IPS-NIHi11 (cell line): ENCODE data around the gene SH2D1B.
"Not testable (repeated sequence)": the region's sequence is repeated elsewhere in the genome, so short reads cannot be mapped to it uniquely, and the experiment has no call there.

ENCODE experiments used
- DNase-seq: peaks from one replicate; pipeline ENCODE4 v3.0.0; 2012; ENCODE audit warnings: mixed read lengths, low spot score

SH2D1B gene, protein sequence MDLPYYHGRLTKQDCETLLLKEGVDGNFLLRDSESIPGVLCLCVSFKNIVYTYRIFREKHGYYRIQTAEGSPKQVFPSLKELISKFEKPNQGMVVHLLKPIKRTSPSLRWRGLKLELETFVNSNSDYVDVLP

DNA sequence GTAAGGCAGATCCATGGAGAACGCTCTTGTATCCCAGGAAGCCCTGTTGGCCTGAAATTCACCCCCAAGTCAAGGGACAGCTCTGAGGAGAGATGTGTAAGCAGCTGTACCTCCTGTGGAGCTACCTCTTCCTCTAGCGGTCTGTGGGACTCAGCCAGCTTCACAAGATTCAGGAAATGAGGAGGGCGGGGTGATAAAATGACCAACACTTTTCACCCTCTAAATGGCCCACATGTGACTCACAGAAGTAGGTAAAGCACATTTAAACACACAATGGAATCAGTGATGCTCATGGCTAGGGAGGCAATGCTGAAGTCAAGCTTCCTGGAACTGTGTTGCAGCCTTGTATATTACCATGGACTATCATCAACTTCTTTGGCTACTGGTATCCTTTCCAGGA, at the start of gene SH2D1B:
Gene SH2D1B (minus strand): TSS at position 135 of the 400 bp plus-strand sequence. CDS start 120 bp downstream, at position 15.
- DNase-seq, result no peak

DNA sequence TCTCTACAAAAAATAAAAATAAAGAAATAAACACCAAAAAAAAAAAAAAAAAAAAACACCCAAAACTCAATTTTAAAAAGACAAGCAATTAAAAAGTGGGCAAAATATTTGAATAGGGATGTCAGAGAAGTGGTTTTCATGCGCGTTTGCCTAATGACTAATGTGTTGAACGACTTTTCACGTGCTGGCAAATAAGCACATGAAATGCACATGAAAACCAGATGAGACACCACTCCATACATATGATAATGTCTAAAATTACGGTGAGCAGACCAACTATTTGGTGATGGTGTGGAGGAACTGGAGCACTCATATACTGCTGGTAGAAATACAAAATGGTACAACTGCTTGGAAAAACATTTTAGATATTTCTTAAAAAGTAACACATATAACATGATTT, 46.3 kb upstream of the SH2D1B start:
- no peak for DNase-seq

DNA sequence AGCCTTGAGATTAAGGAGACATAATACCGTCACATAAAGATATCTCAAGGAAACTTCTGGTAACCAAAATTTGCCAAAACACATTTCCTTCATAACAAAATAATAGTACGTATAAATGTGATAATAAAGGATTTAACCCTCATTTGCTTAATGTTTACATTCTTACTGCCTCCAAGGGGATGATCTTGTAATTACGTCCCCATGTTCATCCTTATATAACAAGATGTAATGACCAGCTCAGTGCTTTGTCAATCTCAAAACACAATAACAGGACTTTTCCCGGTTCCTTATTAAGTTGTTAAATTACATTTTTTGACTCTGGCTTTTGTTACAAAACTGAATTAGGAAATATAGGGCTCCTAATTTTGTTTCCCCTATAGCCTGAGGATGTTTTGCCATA, 44.4 kb upstream of the SH2D1B start:
- no peak for DNase-seq

DNA sequence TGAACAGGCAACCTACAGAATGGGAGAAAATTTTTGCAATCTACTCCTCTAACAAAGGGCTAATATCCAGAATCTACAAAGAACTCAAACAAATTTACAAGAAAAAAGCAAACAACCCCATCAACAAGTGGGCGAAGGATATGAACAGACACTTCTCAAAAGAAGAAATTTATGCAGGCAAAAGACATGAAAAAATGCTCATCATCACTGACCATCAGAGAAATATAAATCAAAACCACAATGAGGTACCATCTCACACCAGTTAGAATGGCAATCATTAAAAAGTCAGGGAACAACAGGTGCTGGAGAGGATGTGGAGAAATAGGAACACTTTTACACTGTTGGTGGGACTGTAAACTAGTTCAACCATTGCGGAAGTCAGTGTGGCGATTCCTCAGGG, 42.4 kb upstream of the SH2D1B start:
- not testable (repeated sequence) for DNase-seq

DNA sequence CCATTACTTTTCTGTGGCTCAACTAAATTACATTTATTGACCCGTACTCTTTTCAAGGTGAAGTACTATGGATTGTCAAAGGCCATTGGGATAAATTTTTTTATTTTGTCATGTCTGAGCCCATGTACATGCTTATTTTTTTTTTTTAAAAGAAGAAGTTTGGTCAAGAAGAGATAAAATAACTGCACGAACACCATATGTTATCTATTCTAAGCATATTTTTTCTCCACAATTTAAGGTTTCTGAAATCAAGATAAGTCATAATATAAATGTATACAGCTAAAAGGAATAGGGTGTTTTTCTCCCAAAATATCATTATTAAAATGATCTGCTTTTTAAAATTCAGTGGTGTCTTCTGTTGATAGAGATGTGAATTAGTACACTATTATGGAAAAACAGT, 35.0 kb upstream of the SH2D1B start:
- no peak for DNase-seq

DNA sequence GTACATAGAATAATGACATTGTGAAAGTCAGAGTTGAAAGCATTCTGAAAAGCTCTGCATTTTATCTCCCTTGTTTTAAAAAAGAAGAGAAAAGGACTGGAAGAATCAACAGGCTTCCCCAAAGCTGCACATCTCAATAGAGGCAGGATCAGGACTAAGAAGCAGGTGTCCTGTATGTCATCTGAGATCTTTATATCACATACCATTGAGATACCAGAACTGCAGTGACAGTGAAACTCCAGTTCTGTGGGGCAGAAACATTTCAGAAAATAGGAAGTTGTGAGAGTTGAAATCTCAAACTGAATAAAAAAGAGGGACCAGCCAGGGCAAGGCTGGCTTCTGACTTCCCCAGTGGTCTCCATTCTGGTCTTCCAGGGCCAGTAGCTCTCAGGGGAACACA, 33.0 kb upstream of the SH2D1B start:
- DNase-seq, result no peak

DNA sequence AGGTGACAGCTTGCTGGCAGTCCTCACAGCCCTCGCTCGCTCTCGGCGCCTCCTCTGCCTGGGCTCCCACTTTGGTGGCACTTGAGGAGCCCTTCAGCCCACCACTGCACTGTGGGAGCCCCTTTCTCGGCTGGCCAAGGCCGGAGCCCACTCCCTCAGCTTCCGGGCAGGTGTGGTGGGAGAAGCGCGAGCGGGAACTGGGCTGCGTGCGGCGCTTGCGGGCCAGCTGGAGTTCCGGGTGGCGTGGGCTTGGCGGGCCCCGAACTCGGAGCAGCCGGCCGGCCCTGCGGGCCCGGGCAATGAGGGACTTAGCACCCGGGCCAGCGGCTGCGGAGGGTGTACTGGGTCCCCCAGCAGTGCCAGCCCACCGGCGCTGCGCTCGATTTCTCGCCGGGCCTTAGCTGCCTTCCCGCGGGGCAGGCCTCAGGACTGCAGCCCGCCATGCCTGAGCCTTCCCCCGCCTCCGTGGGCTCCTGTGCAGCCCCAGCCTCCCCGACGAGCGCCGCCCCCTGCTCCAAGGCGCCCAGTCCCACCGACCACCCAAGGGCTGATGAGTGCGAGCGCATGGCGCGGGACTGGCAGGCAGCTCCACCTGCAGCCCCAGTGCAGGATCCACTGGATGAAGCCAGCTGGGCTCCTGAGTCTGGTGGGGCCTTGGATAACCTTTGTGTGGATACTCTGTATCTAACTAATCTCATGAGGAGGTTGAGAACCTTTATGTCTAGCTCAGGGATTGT, 21.2 kb upstream of the SH2D1B start:
- not testable (repeated sequence) for DNase-seq

DNA sequence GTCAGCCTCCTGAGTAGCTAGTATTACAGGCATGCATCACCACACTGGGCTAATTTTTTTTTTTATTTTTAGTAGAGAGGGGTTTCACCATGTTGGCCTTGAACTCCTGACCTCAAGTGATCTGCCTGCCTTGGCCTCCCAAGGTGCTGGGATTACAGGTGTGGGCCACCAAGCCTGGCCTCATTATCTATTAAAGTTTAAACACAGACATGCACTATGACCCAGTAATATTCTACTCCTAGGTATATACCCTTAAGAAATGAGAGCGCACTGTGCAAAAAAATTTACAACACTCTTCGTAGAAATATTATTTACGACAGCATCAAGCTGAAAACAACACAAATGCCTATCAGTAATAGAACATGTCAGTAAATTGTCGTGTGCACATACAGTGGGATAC, 18.6 kb upstream of the SH2D1B start:
- no peak for DNase-seq

DNA sequence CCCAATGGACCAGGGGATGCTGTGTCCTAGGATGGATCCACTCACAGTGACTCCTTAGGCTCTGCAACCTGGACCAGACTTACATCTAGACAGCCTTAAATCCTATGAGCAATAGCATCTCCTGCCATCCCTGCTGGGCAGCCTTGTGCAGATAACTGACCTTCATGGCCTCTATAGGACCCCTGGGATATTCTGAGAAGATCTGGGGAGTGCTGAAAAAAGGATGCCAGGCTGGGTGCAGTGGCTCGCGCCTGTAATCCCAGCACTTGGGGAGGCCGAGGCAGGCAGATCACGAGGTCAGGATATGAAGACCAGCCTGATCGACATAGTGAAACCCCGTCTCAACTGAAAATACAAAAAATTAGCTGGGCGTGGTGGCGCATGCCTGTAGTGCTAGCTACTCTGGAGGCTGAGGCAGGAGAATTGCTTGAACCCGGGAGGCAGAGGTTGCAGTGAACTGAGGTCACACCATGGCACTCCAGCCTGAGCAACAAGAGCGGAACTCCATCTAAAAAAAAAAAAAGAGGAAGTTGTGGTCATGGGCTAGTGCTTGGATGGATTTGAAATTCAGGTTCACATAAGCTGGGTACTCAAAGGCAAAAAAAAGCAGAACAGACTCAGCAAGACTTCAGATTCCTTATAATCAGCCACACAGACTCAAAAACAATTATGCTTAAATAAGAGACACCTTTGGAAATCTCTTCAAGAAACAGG, 10.9 kb upstream of the SH2D1B start:
- no peak for DNase-seq

DNA sequence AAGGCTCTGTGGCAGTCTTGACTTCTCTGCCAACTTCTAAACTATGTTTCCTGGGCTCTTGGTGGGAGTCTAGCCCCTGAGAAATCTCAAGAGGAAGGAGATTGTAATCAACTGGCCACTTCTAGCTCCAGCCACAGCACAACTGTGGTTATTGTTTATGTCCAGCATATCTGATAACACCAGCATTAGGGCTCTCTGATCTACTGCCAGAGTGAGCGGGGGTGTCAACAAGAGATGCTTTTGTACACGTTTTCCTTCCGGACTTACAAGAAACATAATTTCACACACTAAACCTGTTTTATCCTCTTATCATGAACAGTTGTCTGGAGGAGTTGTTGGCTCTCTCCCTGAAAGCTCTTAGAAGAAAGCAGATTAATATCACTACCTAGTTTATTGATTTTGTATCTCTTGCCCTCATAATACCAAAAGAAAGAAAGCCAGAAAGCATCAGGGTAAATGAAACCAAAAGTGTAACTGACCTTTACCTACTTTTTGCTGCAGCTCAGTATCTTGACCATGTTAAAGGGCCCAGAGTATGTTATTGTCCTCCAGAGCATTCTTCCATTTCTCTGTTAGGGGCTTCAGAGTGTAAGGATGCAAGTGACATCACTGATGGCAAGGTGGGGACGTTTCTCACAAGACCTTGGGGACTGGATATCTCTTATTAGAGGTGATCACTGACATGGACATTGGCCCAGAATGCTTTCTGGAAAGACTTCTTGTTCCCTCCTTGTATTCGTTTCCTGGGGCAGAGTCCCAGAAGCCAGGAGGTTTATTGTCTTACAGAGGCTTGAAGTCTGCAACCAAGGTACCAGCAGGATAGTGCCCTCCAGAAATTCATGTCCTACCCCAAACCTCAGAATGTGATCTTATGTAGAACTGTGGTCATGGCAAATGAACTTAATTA, 9.6 kb upstream of the SH2D1B start:
- DNase-seq, result no peak

DNA sequence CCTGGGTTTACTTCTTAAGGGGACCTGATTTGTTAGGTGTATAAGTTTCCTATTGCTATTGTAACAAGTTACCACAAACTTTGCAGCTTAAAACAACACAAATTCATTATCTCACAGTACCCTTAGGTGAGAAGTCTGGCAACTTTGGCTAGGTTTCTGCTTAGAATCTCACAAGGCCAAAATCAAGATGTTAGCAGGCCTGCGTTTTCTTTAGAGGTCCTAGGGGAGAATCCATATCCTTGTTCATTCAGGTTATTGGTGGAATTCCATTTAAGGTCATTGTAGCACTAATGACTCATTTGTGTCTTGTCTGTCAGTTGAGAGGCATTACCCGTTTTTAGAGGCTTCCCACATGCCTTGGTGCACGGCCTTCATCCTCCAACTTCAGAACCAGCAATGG, 8.2 kb upstream of the SH2D1B start:
- DNase-seq, result no peak

DNA sequence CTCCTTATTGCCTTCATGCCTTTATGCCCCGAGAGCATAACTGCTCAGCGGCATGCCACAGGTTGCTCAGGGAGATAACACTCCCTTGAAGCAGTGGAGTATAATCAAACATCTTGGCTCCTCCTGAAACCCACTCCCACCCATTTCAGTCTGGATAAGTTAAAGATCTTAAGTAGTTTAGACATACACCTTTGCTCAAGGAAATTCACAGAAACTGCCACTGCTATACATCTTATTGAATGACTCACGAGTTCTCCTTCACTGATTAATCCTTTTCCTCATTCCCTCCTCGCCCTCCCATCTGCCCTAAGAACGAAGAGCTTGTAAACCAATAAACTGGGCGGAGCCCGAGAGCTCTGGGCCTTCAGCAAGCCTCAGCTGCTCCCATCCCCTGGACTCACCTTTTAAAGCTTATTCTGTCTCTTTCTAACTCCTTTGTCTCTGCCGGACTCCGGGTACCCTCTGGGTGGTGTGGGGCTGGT, 7.6 kb upstream of the SH2D1B start:
- not testable (repeated sequence) for DNase-seq

DNA sequence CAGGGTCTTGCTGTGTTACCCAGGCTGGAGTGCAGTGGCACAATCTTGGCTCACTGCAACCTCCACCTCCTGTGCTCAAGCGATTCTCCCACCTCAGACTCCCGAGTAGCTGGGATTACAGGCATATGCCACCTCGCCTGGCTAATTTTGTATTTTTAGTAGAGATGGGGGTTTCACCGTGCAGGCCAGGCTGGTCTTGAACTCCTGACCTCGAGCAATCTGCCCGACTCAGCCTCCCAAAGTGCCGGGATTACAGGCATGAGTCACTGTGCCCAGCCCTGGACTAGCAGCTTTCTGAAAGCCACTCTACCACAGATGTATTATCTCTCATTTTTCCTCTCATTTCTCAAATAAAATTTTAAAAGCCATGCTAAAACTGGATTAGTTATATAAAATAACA, 6.6 kb upstream of the SH2D1B start:
- DNase-seq, result not testable (repeated sequence)

DNA sequence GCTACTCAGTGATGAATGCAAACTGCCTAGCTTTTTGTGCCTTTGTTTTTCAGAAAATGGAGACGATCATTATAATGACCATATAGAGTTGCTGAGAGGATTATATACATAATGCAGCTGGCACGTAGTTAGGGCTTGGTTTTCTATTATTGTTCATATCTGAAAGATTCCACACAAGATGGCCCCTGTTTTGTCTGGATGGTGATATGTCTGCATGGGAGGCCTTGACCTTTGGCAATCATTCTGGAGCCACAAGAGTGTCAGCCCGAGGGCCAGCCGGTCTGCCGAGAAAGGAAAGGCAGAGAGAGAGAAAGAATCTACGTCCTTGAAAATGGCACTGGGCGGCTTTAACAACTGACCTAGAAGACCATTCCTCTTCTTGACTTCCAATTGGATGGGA, 5.7 kb upstream of the SH2D1B start:
- no peak for DNase-seq

DNA sequence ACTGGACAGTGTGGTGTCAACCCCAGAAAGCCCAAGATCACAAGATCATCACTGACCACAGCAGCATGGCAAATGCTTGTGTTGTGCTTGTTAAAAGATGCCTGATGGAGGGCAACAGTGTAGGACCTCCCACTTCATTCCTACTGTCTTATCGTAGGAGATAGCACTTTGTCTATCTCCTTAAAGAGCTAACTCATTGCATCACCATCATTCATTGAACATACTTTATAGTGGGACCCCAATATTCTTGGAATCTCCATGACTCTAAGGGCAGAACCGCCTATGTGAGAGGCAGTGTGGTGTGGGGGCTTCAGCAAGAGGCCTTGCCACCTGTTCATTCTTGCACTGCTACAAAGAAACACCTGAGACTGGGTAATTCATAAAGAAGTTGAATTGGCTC, 5.0 kb upstream of the SH2D1B start:
- no peak for DNase-seq

DNA sequence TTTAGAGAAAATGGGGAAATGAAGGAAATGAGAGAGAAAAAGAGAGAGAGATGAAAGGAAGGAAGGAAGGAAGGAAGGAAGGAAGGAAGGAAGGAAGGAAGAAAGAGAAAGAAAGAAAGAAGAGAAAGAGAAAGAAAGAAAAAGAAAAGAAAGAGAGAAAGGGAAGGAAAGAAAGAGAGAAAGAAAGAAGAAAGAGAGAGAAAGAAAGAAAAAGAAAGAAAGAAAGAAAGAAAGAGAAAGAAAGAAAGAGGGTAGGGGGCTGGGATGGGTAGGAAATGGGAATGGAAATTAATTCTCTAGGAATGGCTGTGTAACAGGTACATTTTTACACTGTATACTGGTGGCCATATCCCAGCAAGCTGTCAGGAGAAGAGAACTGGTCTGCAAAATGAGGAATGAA, 4.3 kb upstream of the SH2D1B start:
- DNase-seq, result no peak

DNA sequence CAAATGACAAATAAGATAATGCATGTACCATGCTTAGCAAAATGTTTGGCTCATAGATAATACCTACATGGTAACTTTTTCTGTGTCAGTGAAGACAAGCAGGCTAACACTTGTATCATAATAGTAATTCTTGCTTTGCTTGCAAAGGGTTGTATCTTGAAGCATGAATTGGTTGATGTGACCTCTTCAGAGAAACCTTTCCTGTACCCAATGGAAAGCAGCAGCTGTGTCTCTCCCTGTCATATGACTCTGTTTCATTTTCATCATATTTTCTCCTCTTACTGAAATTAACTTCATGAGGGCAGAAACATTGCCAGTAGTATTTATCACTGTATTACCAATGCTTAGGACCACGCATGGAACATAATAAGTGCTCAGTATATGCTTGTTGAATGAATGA, 4.4 kb downstream of the SH2D1B start:
- DNase-seq, result no peak

DNA sequence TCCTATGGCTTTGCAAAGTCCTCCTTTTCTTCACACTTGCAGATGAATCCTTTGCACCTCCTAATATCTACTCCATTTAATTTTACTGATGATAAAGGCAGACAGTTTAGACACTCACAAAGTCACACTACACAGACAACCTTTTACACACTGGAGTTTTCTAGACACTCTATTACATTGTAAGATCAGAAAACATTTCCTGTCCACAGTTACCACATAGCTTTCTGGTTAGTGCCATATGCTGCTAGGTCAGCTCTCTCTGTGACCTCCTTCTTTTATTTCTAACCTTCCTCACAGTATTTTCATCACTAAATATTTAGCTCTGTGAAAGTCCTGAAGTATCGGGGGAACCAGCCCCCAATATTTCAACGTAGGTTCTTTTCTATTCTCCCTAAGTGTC, 5.1 kb downstream of the SH2D1B start:
- no peak for DNase-seq

DNA sequence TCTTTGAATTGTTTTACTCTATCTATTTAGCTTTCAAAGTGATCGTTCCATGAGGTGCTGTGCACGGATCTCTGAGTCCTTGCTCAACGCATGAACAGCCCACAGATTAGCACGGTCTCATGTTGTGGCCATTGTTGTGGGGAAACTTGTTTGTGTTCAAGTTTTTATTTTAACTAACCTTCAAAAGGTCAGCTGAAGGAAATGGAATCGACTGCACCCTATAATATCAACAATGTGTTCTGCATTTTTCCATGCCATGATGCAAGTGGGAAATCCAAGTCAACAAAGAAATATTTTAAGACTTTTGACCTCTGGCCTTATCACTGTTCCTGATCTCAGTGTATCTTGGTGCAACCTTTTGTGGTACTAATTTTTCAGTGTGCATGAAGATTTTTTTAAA, 6.1 kb downstream of the SH2D1B start:
- no peak for DNase-seq

DNA sequence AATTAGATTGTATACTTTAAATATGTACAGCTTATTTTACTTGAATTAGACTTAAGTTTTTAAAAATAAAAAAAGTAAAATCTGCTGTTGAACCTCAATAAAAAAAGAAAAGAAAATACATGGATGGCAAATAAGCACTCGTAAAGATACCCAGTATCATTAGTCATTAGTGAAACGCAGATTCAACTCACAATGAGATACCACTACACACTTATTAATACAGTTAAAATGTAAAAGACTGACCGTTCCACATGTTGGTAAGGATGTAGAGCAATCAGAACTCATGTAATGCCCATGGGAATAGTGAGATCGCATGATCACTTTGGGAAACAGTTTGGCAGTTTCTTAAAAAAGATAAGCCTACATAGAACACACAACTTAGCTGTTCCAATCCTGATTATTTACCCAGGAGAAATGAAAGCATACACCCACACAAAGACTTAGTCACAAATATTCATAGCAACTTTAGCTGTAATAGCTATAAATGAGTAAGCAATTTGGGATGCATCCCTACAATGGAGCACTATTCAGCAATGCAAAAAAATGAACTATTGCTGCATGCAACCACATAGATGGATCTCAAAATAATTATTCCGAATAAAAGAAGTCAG, 7.3 kb downstream of the SH2D1B start:
- no peak for DNase-seq

DNA sequence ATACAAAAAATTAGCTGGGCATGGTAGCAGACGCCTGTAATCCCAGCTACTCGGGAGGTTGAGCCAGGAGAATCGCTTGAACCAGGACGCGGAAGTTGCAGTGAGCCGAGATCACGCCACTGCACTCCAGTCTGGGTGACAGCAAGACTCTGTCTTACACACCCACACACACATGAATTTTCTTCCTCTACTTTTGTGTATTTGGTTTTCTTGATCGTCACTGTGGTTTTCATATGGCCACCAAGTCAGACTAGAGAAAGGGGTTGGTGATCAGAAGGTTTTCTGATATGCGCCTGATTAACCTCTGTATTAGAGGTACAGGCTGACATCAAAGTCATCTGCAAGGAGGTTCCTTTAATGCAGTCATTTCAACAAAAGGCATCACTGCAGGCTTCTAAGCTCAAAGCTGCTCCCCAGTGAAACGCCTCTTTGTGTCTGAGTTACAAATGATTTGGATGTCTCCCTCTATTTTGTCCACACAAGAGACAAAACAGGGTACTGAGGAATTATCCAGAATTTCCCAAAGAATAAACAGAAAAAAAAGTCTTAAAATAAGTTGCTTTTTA, 11.1 kb downstream of the SH2D1B start:
- no peak for DNase-seq
